ENCODE measurements around the gene HMGN4.
"Not testable (repeated sequence)": the region's sequence is repeated elsewhere in the genome, so short reads cannot be mapped to it uniquely, and the experiment has no call there.

Gene HMGN4

GRCh38 chr6:26536571-26537159, 1.5 kb upstream of the HMGN4 start:
- Histone ChIP-seq H2AFZ (ENCODE audit: low read length, unreplicated experiment) (peak overlapping the region; percentile 91), H3K27ac (ENCODE audit: low read depth, low read length) (peak overlapping the region; percentile 95), H3K36me3 (ENCODE audit: insufficient read depth, low read length) (no peaks in the 10 kb centered on the region), H3K27me3 (ENCODE audit: insufficient read depth, low read length) (no peaks in the 10 kb centered on the region), H3K4me1 (ENCODE audit: control insufficient read depth, insufficient read depth, low read length, unreplicated experiment) (peaks cover 16% of the 10 kb centered on the region), H3K4me3 (ENCODE audit: low read depth, low read length) (peak overlapping the region; percentile 89), H3K79me2 (ENCODE audit: control insufficient read depth, insufficient read depth, low read length, unreplicated experiment) (peaks cover 31% of the 10 kb centered on the region)

- H3K4me3 ChIP-seq (ENCODE audit: low read depth, low read length) = peak overlapping the region; percentile 89
- H3K27me3 ChIP-seq (ENCODE audit: insufficient read depth, low read length) = no peaks in the 10 kb centered on the region
- H3K36me3 ChIP-seq (ENCODE audit: insufficient read depth, low read length) = no peaks in the 10 kb centered on the region
- peak overlapping the region; percentile 91 for H2AFZ ChIP-seq (ENCODE audit: low read length, unreplicated experiment)
- H3K79me2 ChIP-seq (ENCODE audit: control insufficient read depth, insufficient read depth, low read length, unreplicated experiment) = peaks cover 36% of the 10 kb centered on the region
- peak overlapping the region; percentile 95 for H3K27ac ChIP-seq (ENCODE audit: low read depth, low read length)
- peaks cover 16% of the 10 kb centered on the region for H3K4me1 ChIP-seq (ENCODE audit: control insufficient read depth, insufficient read depth, low read length, unreplicated experiment)
These were observed 863 bp upstream of the HMGN4 start for GRCh38 chr6:26537160-26537845.

GRCh38 chr6:26538572-26538902, 371 bp downstream of the HMGN4 start:
- Histone ChIP-seq H2AFZ (ENCODE audit: low read length, unreplicated experiment) (peak overlapping the region; percentile 33), H3K4me1 (ENCODE audit: control insufficient read depth, insufficient read depth, low read length, unreplicated experiment) (peaks cover 16% of the 10 kb centered on the region), H3K27me3 (ENCODE audit: insufficient read depth, low read length) (no peaks in the 10 kb centered on the region), H3K79me2 (ENCODE audit: control insufficient read depth, insufficient read depth, low read length, unreplicated experiment) (peaks cover 46% of the 10 kb centered on the region), H3K36me3 (ENCODE audit: insufficient read depth, low read length) (peaks cover 6% of the 10 kb centered on the region), H3K27ac (ENCODE audit: low read depth, low read length) (peak overlapping the region; percentile 95), H3K4me3 (ENCODE audit: low read depth, low read length) (peak overlapping the region; percentile 89)

GRCh38 chr6:26539071-26539615, 977 bp downstream of the HMGN4 start:
- Histone ChIP-seq H3K4me1 (ENCODE audit: control insufficient read depth, insufficient read depth, low read length, unreplicated experiment) (peaks cover 16% of the 10 kb centered on the region), H2AFZ (ENCODE audit: low read length, unreplicated experiment) (peak overlapping the region; percentile 33), H3K36me3 (ENCODE audit: insufficient read depth, low read length) (peaks cover 6% of the 10 kb centered on the region), H3K27me3 (ENCODE audit: insufficient read depth, low read length) (no peaks in the 10 kb centered on the region), H3K4me3 (ENCODE audit: low read depth, low read length) (peak overlapping the region; percentile 89), H3K79me2 (ENCODE audit: control insufficient read depth, insufficient read depth, low read length, unreplicated experiment) (peaks cover 48% of the 10 kb centered on the region), H3K27ac (ENCODE audit: low read depth, low read length) (peak overlapping the region; percentile 95)

GRCh38 chr6:26541579-26541978, 3.4 kb downstream of the HMGN4 start:
- Histone ChIP-seq H3K27me3 (ENCODE audit: insufficient read depth, low read length) (no peaks in the 10 kb centered on the region), H3K27ac (ENCODE audit: low read depth, low read length) (no peak overlapping the region), H3K4me1 (ENCODE audit: control insufficient read depth, insufficient read depth, low read length, unreplicated experiment) (peaks cover 11% of the 10 kb centered on the region), H3K79me2 (ENCODE audit: control insufficient read depth, insufficient read depth, low read length, unreplicated experiment) (peaks cover 48% of the 10 kb centered on the region), H3K4me3 (ENCODE audit: low read depth, low read length) (no peak overlapping the region), H3K36me3 (ENCODE audit: insufficient read depth, low read length) (peaks cover 9% of the 10 kb centered on the region), H2AFZ (ENCODE audit: low read length, unreplicated experiment) (no peak overlapping the region)

- H3K79me2 ChIP-seq (ENCODE audit: control insufficient read depth, insufficient read depth, low read length, unreplicated experiment) = peaks cover 43% of the 10 kb centered on the region
- H2AFZ ChIP-seq (ENCODE audit: low read length, unreplicated experiment) = no peak overlapping the region
- peaks cover 10% of the 10 kb centered on the region for H3K36me3 ChIP-seq (ENCODE audit: insufficient read depth, low read length)
- no peak overlapping the region for H3K27ac ChIP-seq (ENCODE audit: low read depth, low read length)
- peaks cover 7% of the 10 kb centered on the region for H3K4me1 ChIP-seq (ENCODE audit: control insufficient read depth, insufficient read depth, low read length, unreplicated experiment)
- H3K27me3 ChIP-seq (ENCODE audit: insufficient read depth, low read length) = no peaks in the 10 kb centered on the region
- no peak overlapping the region for H3K4me3 ChIP-seq (ENCODE audit: low read depth, low read length)
These were observed 5.8 kb downstream of the HMGN4 start for GRCh38 chr6:26543953-26544352.

- Histone ChIP-seq H3K4me3 (ENCODE audit: low read depth, low read length) (no peak overlapping the region), H3K36me3 (ENCODE audit: insufficient read depth, low read length) (peaks cover 10% of the 10 kb centered on the region), H2AFZ (ENCODE audit: low read length, unreplicated experiment) (no peak overlapping the region), H3K79me2 (ENCODE audit: control insufficient read depth, insufficient read depth, low read length, unreplicated experiment) (peaks cover 38% of the 10 kb centered on the region), H3K27me3 (ENCODE audit: insufficient read depth, low read length) (no peaks in the 10 kb centered on the region), H3K4me1 (ENCODE audit: control insufficient read depth, insufficient read depth, low read length, unreplicated experiment) (peaks cover 7% of the 10 kb centered on the region), H3K27ac (ENCODE audit: low read depth, low read length) (no peak overlapping the region)
These were observed 6.3 kb downstream of the HMGN4 start for GRCh38 chr6:26544473-26544872.

GRCh38 chr6:26545627-26546026, 7.5 kb downstream of the HMGN4 start:
- H3K79me2 ChIP-seq (ENCODE audit: control insufficient read depth, insufficient read depth, low read length, unreplicated experiment) = peaks cover 27% of the 10 kb centered on the region
- no peaks in the 10 kb centered on the region for H3K4me1 ChIP-seq (ENCODE audit: control insufficient read depth, insufficient read depth, low read length, unreplicated experiment)
- H2AFZ ChIP-seq (ENCODE audit: low read length, unreplicated experiment) = no peak overlapping the region
- no peaks in the 10 kb centered on the region for H3K27me3 ChIP-seq (ENCODE audit: insufficient read depth, low read length)
- peaks cover 10% of the 10 kb centered on the region for H3K36me3 ChIP-seq (ENCODE audit: insufficient read depth, low read length)
- H3K27ac ChIP-seq (ENCODE audit: low read depth, low read length) = no peak overlapping the region
- H3K4me3 ChIP-seq (ENCODE audit: low read depth, low read length) = no peak overlapping the region

GRCh38 chr6:26547363-26547762, 9.2 kb downstream of the HMGN4 start:
- H3K36me3 ChIP-seq (ENCODE audit: insufficient read depth, low read length) = peaks cover 10% of the 10 kb centered on the region
- not testable (repeated sequence) for H3K4me1 ChIP-seq (ENCODE audit: control insufficient read depth, insufficient read depth, low read length, unreplicated experiment)

GRCh38 chr6:26550250-26550993, 12.3 kb downstream of the HMGN4 start:
- Histone ChIP-seq H3K4me3 (ENCODE audit: low read depth, low read length) (peak overlapping the region; percentile 76), H2AFZ (ENCODE audit: low read length, unreplicated experiment) (peak overlapping the region; percentile 78), H3K27ac (ENCODE audit: low read depth, low read length) (no peak overlapping the region)

More at GRCh38 chr6:26547363-26547762, 9.2 kb downstream of the HMGN4 start:
- not testable (repeated sequence) for H2AFZ ChIP-seq (ENCODE audit: low read length, unreplicated experiment); H3K27me3 ChIP-seq (ENCODE audit: insufficient read depth, low read length); H3K27ac ChIP-seq (ENCODE audit: low read depth, low read length); H3K4me3 ChIP-seq (ENCODE audit: low read depth, low read length)
- H3K79me2 ChIP-seq (ENCODE audit: control insufficient read depth, insufficient read depth, low read length, unreplicated experiment) = peaks cover 11% of the 10 kb centered on the region

More at GRCh38 chr6:26550250-26550993, 12.3 kb downstream of the HMGN4 start:
- Histone ChIP-seq H3K36me3 (ENCODE audit: insufficient read depth, low read length) (peaks cover 4% of the 10 kb centered on the region; the same call in 1 of the 2 replicates), H3K79me2 (ENCODE audit: control insufficient read depth, insufficient read depth, low read length, unreplicated experiment) (no peaks in the 10 kb centered on the region), H3K4me1 (ENCODE audit: control insufficient read depth, insufficient read depth, low read length, unreplicated experiment) (no peaks in the 10 kb centered on the region), H3K27me3 (ENCODE audit: insufficient read depth, low read length) (no peaks in the 10 kb centered on the region)
